ENCODE results near the gene HTT.

GRCh38 chr4:3042226-3042625, 32.3 kb upstream of the HTT start:
- no peak for TF ChIP-seq EZH2 (IDR thresholded peaks at IDR 0.05)
- no peak for TF ChIP-seq MAX (IDR thresholded peaks at IDR 0.05)
- TF ChIP-seq POLR2AphosphoS5 (IDR thresholded peaks at IDR 0.05; ENCODE audit: low read depth, low read length) = no peak
- no peak for TF ChIP-seq CTCF (IDR thresholded peaks at IDR 0.05 in 2 of 3, conservative IDR thresholded peaks at IDR 0.05 in 1 of 3; ENCODE audit: borderline replicate concordance in 1 of 3, insufficient read depth in 1 of 3, low read depth in 2 of 3, low read length in 2 of 3)
- no peak for TF ChIP-seq ZNF274 (IDR thresholded peaks at IDR 0.05; ENCODE audit: low read depth, low read length)
- no peak for TF ChIP-seq POLR2A (IDR thresholded peaks at IDR 0.05; ENCODE audit: borderline replicate concordance, extremely low read depth, insufficient read depth, insufficient read length)
- TF ChIP-seq SP1 (IDR thresholded peaks at IDR 0.05; ENCODE audit: low read depth) = no peak
- no peak for TF ChIP-seq SRF (IDR thresholded peaks at IDR 0.05; ENCODE audit: low read depth)
